ENCODE measurements around the gene OR11A1. TPM values are rescaled to one million over a fixed set of nuclear protein-coding genes. Genes with fewer than 3 reads are reported as not detected.

The OR11A1 gene
- total RNA-seq, 4 donors from 2014 or later = not detected

DNA sequence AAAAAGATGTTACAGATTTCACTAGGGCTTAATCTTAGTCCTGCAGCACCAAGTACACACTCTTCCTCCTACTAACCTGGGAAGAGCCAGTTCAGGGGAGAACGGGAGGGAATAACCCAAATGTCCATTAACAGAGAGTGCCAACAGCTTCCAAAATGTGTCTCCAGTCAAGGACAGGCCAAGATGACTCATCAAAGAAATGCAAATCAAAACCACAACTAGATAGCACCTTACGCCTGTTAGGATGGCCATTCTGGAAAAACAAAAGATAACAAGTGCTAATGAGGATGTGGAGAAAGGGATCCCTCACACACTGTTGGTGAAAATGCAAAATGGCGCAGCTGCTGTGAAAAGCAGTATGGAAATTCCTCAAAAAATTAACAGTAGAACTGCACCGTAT is 34.7 kb upstream of the OR11A1 start:
- no peak for DNase-seq
- in situ Hi-C loops (cut with MboI; ENCODE audit: low pct_ligation_motif_present in 1 of 4, low pct_unique_long_range_greater_than_20kb in 1 of 4, low sequenced_read_pairs in 3 of 4) = no loop called here
- WGBS, 2 donors (ENCODE audit: low coverage in 1 of 2) = 80 to 82% methylated on average over 4 of the region's 4 CpGs

DNA sequence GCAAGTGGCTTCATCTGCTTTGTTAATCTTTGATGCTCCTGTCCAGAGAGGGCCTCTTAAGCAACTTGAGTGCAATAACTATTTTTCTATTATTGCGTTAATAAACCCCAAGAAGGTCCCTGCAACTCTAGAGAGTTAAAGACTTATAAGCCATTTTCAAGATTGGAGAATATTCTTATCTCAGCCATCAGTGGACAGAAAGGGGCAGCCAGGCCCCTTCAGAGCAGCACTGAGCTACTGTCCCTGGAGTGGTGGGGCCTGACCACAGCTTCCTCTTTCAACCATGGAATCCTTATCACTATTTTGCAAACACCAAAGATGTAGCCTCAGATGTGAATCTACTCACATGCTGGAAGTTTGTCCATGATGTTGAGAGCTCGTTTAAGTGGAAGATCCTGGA is 33.7 kb upstream of the OR11A1 start:
- Histone ChIP-seq H3K9me3 (no peaks in the 10 kb centered on the region), H3K4me1 (no peaks in the 10 kb centered on the region), H3K27ac (no peak overlapping the region), H3K36me3 (no peaks in the 10 kb centered on the region), H3K4me3 (no peak overlapping the region), H3K27me3 (no peaks in the 10 kb centered on the region)
- in situ Hi-C loops (cut with MboI; ENCODE audit: low pct_ligation_motif_present in 1 of 4, low pct_unique_long_range_greater_than_20kb in 1 of 4, low sequenced_read_pairs in 3 of 4) = no loop called here
- intact Hi-C loops (cut with DNase I; ENCODE audit: low total_unique reads) = no loop called here
- 40 to 59% methylated on average over 1 to 2 of the region's 2 CpGs for WGBS, 2 donors (ENCODE audit: low coverage in 1 of 2)
- DNase-seq = no peak
- TF ChIP-seq POLR2A (IDR thresholded peaks at IDR 0.05) (no peak), EP300 (IDR thresholded peaks at IDR 0.05; ENCODE audit: low read depth) (no peak), POLR2AphosphoS5 (IDR thresholded peaks at IDR 0.05) (no peak)
- TF ChIP-seq, protein P1, sequence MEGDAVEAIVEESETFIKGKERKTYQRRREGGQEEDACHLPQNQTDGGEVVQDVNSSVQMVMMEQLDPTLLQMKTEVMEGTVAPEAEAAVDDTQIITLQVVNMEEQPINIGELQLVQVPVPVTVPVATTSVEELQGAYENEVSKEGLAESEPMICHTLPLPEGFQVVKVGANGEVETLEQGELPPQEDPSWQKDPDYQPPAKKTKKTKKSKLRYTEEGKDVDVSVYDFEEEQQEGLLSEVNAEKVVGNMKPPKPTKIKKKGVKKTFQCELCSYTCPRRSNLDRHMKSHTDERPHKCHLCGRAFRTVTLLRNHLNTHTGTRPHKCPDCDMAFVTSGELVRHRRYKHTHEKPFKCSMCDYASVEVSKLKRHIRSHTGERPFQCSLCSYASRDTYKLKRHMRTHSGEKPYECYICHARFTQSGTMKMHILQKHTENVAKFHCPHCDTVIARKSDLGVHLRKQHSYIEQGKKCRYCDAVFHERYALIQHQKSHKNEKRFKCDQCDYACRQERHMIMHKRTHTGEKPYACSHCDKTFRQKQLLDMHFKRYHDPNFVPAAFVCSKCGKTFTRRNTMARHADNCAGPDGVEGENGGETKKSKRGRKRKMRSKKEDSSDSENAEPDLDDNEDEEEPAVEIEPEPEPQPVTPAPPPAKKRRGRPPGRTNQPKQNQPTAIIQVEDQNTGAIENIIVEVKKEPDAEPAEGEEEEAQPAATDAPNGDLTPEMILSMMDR (IDR thresholded peaks at IDR 0.05) = no peak

More for the DNA sequence above, 34.7 kb upstream of the OR11A1 start:
- H3K9me3 ChIP-seq = no peaks in the 10 kb centered on the region
- no peaks in the 10 kb centered on the region for H3K27me3 ChIP-seq
- H3K4me1 ChIP-seq = no peaks in the 10 kb centered on the region
- no peaks in the 10 kb centered on the region for H3K36me3 ChIP-seq
- intact Hi-C loops (cut with DNase I; ENCODE audit: low total_unique reads) = no loop called here
- no peak overlapping the region for H3K4me3 ChIP-seq
- no peak overlapping the region for H3K27ac ChIP-seq
- TF ChIP-seq POLR2A (IDR thresholded peaks at IDR 0.05) (no peak), EP300 (IDR thresholded peaks at IDR 0.05; ENCODE audit: low read depth) (no peak), POLR2AphosphoS5 (IDR thresholded peaks at IDR 0.05) (no peak)
- TF ChIP-seq, protein P1 (IDR thresholded peaks at IDR 0.05) = no peak

DNA sequence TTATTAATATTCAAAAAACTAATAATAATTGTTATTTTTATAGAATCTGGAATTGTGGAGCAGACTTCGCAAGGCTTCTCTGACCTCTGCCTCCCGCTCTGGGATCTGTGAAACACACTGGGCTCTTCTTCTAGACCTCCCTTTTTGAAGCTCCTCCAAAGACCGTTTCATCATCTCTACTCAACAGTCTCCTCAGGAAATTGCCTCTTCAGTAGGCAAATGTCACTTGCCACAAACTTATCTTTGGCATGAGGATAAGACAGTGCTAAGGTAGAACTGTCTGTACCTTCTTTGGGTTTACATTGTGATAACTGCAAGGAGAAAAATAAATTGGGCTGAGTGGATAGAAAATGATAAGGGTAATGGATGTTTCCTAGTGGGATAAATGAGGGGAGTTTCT is 33.2 kb upstream of the OR11A1 start:
- Histone ChIP-seq H3K36me3 (no peaks in the 10 kb centered on the region), H3K4me1 (no peaks in the 10 kb centered on the region), H3K4me3 (no peak overlapping the region), H3K27me3 (no peaks in the 10 kb centered on the region), H3K27ac (no peak overlapping the region), H3K9me3 (no peaks in the 10 kb centered on the region)
- 67 to 79% methylated on average over 3 of the region's 3 CpGs for WGBS, 2 donors (ENCODE audit: low coverage in 1 of 2)
- TF ChIP-seq POLR2A (IDR thresholded peaks at IDR 0.05) (no peak), POLR2AphosphoS5 (IDR thresholded peaks at IDR 0.05) (no peak), EP300 (IDR thresholded peaks at IDR 0.05; ENCODE audit: low read depth) (no peak)
- TF ChIP-seq, protein P1 (IDR thresholded peaks at IDR 0.05) = no peak
- DNase-seq = no peak
- in situ Hi-C loops (cut with MboI; ENCODE audit: low pct_ligation_motif_present in 1 of 4, low pct_unique_long_range_greater_than_20kb in 1 of 4, low sequenced_read_pairs in 3 of 4) = no loop called here
- intact Hi-C loops (cut with DNase I; ENCODE audit: low total_unique reads) = no loop called here

DNA sequence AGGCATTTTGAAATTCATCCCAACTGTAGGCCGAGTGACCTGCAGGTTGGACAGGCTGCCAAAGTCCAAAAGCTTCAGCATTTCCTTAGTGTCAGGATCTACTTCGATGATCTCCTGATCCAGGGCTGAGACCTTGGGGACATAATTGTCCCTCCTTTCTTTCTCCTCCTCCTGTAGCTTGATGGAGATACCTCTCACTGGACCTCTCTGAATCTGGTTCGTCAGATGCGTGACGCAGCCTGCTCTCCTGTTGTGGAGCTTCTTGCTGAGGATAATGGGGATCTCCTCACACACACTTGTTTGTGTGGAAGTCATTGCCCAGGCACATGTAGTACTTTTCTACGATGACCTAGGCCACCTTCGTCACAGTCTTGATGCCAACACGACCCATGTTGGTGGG is 32.4 kb upstream of the OR11A1 start:
- WGBS, 2 donors (ENCODE audit: low coverage in 1 of 2) = 78 to 91% methylated on average over 8 of the region's 8 CpGs
- in situ Hi-C loops (cut with MboI; ENCODE audit: low pct_ligation_motif_present in 1 of 4, low pct_unique_long_range_greater_than_20kb in 1 of 4, low sequenced_read_pairs in 3 of 4) = no loop called here
- H3K27ac ChIP-seq = no peak overlapping the region
- no peak overlapping the region for H3K4me3 ChIP-seq
- no peaks in the 10 kb centered on the region for H3K27me3 ChIP-seq
- no peaks in the 10 kb centered on the region for H3K4me1 ChIP-seq
- DNase-seq = no peak
- TF ChIP-seq POLR2A (IDR thresholded peaks at IDR 0.05) (no peak), EP300 (IDR thresholded peaks at IDR 0.05; ENCODE audit: low read depth) (no peak), POLR2AphosphoS5 (IDR thresholded peaks at IDR 0.05) (no peak)
- TF ChIP-seq, protein P1 (IDR thresholded peaks at IDR 0.05) = no peak
- intact Hi-C loops (cut with DNase I; ENCODE audit: low total_unique reads) = no loop called here
- no peaks in the 10 kb centered on the region for H3K9me3 ChIP-seq
- no peaks in the 10 kb centered on the region for H3K36me3 ChIP-seq

Data from transverse colon (tissue), 4 donors.